Measurements from ENCODE around the gene REV3L.

GRCh38 chr6:111254779-111255166 is 228.2 kb downstream of the REV3L start:
- no peak for TF ChIP-seq CTCF (IDR thresholded peaks at IDR 0.05; ENCODE audit: low read depth, low read length, missing input control)
- TF ChIP-seq YY1 (IDR thresholded peaks at IDR 0.05) = no peak
- no peak for TF ChIP-seq SP1 (IDR thresholded peaks at IDR 0.05)
- no peak for TF ChIP-seq RXRA (IDR thresholded peaks at IDR 0.05)
- no peak for TF ChIP-seq GABPA (IDR thresholded peaks at IDR 0.05 in 1 of 2, conservative IDR thresholded peaks at IDR 0.05 in 1 of 2)
